ENCODE data around the gene ADRB2.

ADRB2 gene

DNA sequence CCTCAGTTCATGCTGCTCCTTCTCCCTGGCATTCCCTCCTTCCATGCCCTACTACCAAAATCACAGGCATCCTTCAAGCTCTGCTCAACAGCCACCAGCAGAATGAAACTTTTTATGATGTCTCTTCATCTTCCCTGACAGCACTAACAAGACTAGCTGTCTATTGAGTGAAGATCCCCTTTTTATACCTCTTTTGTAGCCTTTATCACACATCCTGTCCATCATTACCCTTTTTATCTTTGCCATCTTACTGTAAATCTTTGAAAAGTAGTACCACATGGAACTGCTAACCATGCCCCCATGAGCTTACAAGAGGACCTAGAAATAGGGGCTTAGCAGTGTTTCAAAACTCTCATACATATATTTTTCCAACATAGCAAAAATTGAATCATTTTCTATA, 10.8 kb upstream of the ADRB2 start:
- TF ChIP-seq, protein P1, sequence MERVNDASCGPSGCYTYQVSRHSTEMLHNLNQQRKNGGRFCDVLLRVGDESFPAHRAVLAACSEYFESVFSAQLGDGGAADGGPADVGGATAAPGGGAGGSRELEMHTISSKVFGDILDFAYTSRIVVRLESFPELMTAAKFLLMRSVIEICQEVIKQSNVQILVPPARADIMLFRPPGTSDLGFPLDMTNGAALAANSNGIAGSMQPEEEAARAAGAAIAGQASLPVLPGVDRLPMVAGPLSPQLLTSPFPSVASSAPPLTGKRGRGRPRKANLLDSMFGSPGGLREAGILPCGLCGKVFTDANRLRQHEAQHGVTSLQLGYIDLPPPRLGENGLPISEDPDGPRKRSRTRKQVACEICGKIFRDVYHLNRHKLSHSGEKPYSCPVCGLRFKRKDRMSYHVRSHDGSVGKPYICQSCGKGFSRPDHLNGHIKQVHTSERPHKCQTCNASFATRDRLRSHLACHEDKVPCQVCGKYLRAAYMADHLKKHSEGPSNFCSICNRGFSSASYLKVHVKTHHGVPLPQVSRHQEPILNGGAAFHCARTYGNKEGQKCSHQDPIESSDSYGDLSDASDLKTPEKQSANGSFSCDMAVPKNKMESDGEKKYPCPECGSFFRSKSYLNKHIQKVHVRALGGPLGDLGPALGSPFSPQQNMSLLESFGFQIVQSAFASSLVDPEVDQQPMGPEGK (CRISPR knock-in tag; IDR thresholded peaks at IDR 0.05; ENCODE audit: borderline replicate concordance) = no peak
- TF ChIP-seq TCF4 (CRISPR knock-in tag; IDR thresholded peaks at IDR 0.05; ENCODE audit: borderline replicate concordance) (peak; percentile 23; the same call in 1 of the 2 replicates), CSDC2 (CRISPR knock-in tag; IDR thresholded peaks at IDR 0.05) (no peak), ZNF8 (CRISPR knock-in tag; IDR thresholded peaks at IDR 0.05) (peak; percentile 70)
- ATAC-seq = no peak

DNA sequence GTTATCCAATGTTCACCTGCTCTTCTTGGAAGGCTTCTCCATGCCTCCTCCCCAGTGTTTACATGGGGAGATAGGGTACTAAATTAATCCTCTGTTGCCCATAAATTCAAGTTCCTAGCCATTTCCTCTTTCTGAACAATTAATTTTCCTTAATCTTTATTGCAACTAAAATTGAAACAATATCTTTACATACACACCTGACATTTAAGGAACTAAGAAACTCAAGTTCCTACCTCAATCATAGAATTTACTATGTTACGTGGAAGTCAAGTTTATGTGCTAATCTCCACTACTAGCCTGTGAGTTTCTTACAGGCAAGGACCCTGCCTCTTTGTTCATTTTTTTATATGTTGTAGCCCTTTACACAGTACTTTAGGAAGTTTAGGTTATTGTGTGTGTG, 10.1 kb upstream of the ADRB2 start:
- TF ChIP-seq ZNF8 (CRISPR knock-in tag; IDR thresholded peaks at IDR 0.05) (no peak), BACH2 (CRISPR knock-in tag; IDR thresholded peaks at IDR 0.05; ENCODE audit: borderline replicate concordance) (no peak), ZFP3 (CRISPR knock-in tag; IDR thresholded peaks at IDR 0.05) (no peak), SNAI2 (CRISPR knock-in tag; IDR thresholded peaks at IDR 0.05) (no peak), ZC3H10 (CRISPR knock-in tag; IDR thresholded peaks at IDR 0.05) (no peak), ZNF565 (CRISPR knock-in tag; conservative IDR thresholded peaks at IDR 0.05; ENCODE audit: low read depth) (no peak), PPARA (CRISPR knock-in tag; IDR thresholded peaks at IDR 0.05; ENCODE audit: borderline replicate concordance) (no peak), ARNTL (CRISPR knock-in tag; IDR thresholded peaks at IDR 0.05; ENCODE audit: borderline replicate concordance, low read depth) (no peak), TOX (CRISPR knock-in tag; IDR thresholded peaks at IDR 0.05; ENCODE audit: borderline replicate concordance) (no peak), GLIS3 (CRISPR knock-in tag; IDR thresholded peaks at IDR 0.05) (no peak), CSDC2 (CRISPR knock-in tag; IDR thresholded peaks at IDR 0.05) (no peak), TCF4 (CRISPR knock-in tag; IDR thresholded peaks at IDR 0.05; ENCODE audit: borderline replicate concordance) (no peak), OSR1 (CRISPR knock-in tag; IDR thresholded peaks at IDR 0.05) (no peak), ESRRG (CRISPR knock-in tag; IDR thresholded peaks at IDR 0.05) (no peak), ISL1 (CRISPR knock-in tag; IDR thresholded peaks at IDR 0.05) (no peak)
- TF ChIP-seq, protein P2, sequence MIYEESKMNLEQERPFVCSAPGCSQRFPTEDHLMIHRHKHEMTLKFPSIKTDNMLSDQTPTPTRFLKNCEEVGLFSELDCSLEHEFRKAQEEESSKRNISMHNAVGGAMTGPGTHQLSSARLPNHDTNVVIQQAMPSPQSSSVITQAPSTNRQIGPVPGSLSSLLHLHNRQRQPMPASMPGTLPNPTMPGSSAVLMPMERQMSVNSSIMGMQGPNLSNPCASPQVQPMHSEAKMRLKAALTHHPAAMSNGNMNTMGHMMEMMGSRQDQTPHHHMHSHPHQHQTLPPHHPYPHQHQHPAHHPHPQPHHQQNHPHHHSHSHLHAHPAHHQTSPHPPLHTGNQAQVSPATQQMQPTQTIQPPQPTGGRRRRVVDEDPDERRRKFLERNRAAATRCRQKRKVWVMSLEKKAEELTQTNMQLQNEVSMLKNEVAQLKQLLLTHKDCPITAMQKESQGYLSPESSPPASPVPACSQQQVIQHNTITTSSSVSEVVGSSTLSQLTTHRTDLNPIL (CRISPR knock-in tag; IDR thresholded peaks at IDR 0.05; ENCODE audit: low read depth) = no peak
- TF ChIP-seq, protein P3, sequence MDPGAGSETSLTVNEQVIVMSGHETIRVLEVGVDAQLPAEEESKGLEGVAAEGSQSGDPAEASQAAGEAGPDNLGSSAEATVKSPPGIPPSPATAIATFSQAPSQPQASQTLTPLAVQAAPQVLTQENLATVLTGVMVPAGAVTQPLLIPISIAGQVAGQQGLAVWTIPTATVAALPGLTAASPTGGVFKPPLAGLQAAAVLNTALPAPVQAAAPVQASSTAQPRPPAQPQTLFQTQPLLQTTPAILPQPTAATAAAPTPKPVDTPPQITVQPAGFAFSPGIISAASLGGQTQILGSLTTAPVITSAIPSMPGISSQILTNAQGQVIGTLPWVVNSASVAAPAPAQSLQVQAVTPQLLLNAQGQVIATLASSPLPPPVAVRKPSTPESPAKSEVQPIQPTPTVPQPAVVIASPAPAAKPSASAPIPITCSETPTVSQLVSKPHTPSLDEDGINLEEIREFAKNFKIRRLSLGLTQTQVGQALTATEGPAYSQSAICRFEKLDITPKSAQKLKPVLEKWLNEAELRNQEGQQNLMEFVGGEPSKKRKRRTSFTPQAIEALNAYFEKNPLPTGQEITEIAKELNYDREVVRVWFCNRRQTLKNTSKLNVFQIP (CRISPR knock-in tag; IDR thresholded peaks at IDR 0.05; ENCODE audit: borderline replicate concordance, low read depth) = no peak
- TF ChIP-seq, protein P4, sequence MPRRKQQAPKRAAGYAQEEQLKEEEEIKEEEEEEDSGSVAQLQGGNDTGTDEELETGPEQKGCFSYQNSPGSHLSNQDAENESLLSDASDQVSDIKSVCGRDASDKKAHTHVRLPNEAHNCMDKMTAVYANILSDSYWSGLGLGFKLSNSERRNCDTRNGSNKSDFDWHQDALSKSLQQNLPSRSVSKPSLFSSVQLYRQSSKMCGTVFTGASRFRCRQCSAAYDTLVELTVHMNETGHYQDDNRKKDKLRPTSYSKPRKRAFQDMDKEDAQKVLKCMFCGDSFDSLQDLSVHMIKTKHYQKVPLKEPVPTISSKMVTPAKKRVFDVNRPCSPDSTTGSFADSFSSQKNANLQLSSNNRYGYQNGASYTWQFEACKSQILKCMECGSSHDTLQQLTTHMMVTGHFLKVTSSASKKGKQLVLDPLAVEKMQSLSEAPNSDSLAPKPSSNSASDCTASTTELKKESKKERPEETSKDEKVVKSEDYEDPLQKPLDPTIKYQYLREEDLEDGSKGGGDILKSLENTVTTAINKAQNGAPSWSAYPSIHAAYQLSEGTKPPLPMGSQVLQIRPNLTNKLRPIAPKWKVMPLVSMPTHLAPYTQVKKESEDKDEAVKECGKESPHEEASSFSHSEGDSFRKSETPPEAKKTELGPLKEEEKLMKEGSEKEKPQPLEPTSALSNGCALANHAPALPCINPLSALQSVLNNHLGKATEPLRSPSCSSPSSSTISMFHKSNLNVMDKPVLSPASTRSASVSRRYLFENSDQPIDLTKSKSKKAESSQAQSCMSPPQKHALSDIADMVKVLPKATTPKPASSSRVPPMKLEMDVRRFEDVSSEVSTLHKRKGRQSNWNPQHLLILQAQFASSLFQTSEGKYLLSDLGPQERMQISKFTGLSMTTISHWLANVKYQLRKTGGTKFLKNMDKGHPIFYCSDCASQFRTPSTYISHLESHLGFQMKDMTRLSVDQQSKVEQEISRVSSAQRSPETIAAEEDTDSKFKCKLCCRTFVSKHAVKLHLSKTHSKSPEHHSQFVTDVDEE (CRISPR knock-in tag; IDR thresholded peaks at IDR 0.05) = no peak
- TF ChIP-seq, protein P5, sequence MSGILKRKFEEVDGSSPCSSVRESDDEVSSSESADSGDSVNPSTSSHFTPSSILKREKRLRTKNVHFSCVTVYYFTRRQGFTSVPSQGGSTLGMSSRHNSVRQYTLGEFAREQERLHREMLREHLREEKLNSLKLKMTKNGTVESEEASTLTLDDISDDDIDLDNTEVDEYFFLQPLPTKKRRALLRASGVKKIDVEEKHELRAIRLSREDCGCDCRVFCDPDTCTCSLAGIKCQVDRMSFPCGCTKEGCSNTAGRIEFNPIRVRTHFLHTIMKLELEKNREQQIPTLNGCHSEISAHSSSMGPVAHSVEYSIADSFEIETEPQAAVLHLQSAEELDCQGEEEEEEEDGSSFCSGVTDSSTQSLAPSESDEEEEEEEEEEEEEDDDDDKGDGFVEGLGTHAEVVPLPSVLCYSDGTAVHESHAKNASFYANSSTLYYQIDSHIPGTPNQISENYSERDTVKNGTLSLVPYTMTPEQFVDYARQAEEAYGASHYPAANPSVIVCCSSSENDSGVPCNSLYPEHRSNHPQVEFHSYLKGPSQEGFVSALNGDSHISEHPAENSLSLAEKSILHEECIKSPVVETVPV (CRISPR knock-in tag; IDR thresholded peaks at IDR 0.05) = no peak
- TF ChIP-seq, protein P1 (CRISPR knock-in tag; IDR thresholded peaks at IDR 0.05; ENCODE audit: borderline replicate concordance) = no peak
- ATAC-seq = no peak
